SK-N-SH (cell line): Measurements from ENCODE around the gene KRTAP3-1. TPM values are rescaled to one million over a fixed set of nuclear protein-coding genes. Genes with fewer than 3 reads are reported as not detected.

Experiments
- CTCF ChIA-PET: fragments of 300-600, 350-600 bp; formaldehyde crosslinking; extraction: SDS; loops from one replicate; lab custom pipeline; 2021; lab: Yijun Ruan, JAX
- POLR2A ChIA-PET: fragments of 350-600 bp; sonication (Branson Sonifier 250); formaldehyde crosslinking; extraction: SDS; loops from one replicate; lab custom pipeline; 2020; ENCODE audit warnings: antibody characterized with exemption, inconsistent platforms; lab: Yijun Ruan, JAX
- DNase-seq: peaks from one replicate; pipeline ENCODE4 v3.0.0; 2012
- H2AFZ ChIP-seq: fragments of 200-600 bp; sonication (generic); 2 replicates; pipeline ENCODE4 v1.8.1; 2016; ENCODE audit warnings: antibody characterized with exemption, mild to moderate bottlenecking, low read depth
- H3F3A ChIP-seq: fragments of 200-600 bp; sonication (generic); replicated peaks from 2 replicates; pipeline ENCODE3; 2016; ENCODE audit warnings: antibody characterized with exemption, mild to moderate bottlenecking; ENCODE audit not compliant: insufficient read depth
- H3K27ac ChIP-seq, 2 experiments: fragments of 200-500 bp in 1 of 2; fragments of 200-600 bp in 1 of 2; sonication (Bioruptor generic) in 1 of 2; sonication (generic), shearing (Covaris generic) in 1 of 2; 2 replicates each; pipeline versions ENCODE4 v1.5.1 to v1.6.1; 2014 to 2016; ENCODE audit warnings: low read depth in 2 of 2, inconsistent platforms in 1 of 2, low read length in 1 of 2, mild to moderate bottlenecking in 1 of 2, mixed read lengths in 1 of 2
- H3K27me3 ChIP-seq: fragments of 200-600 bp; sonication (generic), shearing (Covaris generic); 2 replicates; pipeline ENCODE4 v1.6.1; 2016; ENCODE audit warnings: mixed run types; ENCODE audit not compliant: insufficient read depth
- H3K36me3 ChIP-seq, 2 experiments: fragments of 200-500 bp in 1 of 2; fragments of 200-600 bp in 1 of 2; sonication (Bioruptor generic) in 1 of 2; sonication (generic) in 1 of 2; replicated peaks in 1 of 2; 2 replicates each; pipeline versions ENCODE3 to v1.5.1; 2014 to 2016; ENCODE audit warnings: low read length in 1 of 2, mild to moderate bottlenecking in 1 of 2; ENCODE audit not compliant: insufficient read depth in 2 of 2, control insufficient read depth in 1 of 2
- H3K4me1 ChIP-seq, 2 experiments: fragments of 200-500 bp in 1 of 2; fragments of 200-600 bp in 1 of 2; sonication (Bioruptor generic) in 1 of 2; sonication (generic), shearing (Covaris generic) in 1 of 2; 2 replicates each; pipeline versions ENCODE4 v1.5.1 to v1.6.1; 2014 to 2016; ENCODE audit warnings: low read depth in 1 of 2, low read length in 1 of 2, mixed run types in 1 of 2; ENCODE audit not compliant: insufficient read depth in 2 of 2, control insufficient read depth in 1 of 2
- H3K4me2 ChIP-seq: fragments of 200-600 bp; sonication (generic), shearing (Covaris generic); 2 replicates; pipeline ENCODE4 v1.6.1; 2017; ENCODE audit warnings: mixed run types
- H3K4me3 ChIP-seq, 2 experiments: fragments of 200-500 bp in 1 of 2; fragments of 200-600 bp in 1 of 2; sonication (Bioruptor generic) in 1 of 2; sonication (generic), shearing (Covaris generic) in 1 of 2; 2 replicates each; pipeline versions ENCODE4 v1.5.1 to v1.8.1; 2014 to 2016; ENCODE audit warnings: low read depth in 2 of 2, inconsistent platforms in 1 of 2, low read length in 1 of 2, mild to moderate bottlenecking in 1 of 2, mixed read lengths in 1 of 2, moderate library complexity in 1 of 2
- H3K79me2 ChIP-seq: fragments of 200-600 bp; sonication (generic); 2 replicates; pipeline ENCODE4 v1.8.1; 2017; ENCODE audit warnings: mild to moderate bottlenecking; ENCODE audit not compliant: insufficient read depth
- H3K9ac ChIP-seq: fragments of 200-600 bp; sonication (generic); 2 replicates; pipeline ENCODE4 v1.6.1; 2017; ENCODE audit warnings: mixed run types
- H3K9me2 ChIP-seq: fragments of 200-600 bp; sonication (generic); 2 replicates; pipeline ENCODE4 v1.6.1; 2017; ENCODE audit warnings: mixed run types
- H3K9me3 ChIP-seq: fragments of 200-600 bp; sonication (generic); 2 replicates; pipeline ENCODE4 v1.6.1; 2017; ENCODE audit warnings: mixed run types, mild to moderate bottlenecking, moderate library complexity
- H4K20me1 ChIP-seq: fragments of 200-600 bp; sonication (generic); 2 replicates; pipeline ENCODE4 v1.6.1; 2017; ENCODE audit warnings: mild to moderate bottlenecking, mixed run types; ENCODE audit not compliant: insufficient read depth
- CTCF ChIP-seq: fragments of 200-600 bp; sonication (generic); IDR thresholded peaks from 2 replicates; pipeline ENCODE4 v1.6.1; 2017; ENCODE audit warnings: antibody characterized with exemption, mild to moderate bottlenecking, moderate library complexity
- ELF1 ChIP-seq: IDR thresholded peaks from 2 replicates; pipeline ENCODE4 v1.4.0; 2012
- FOSL2 ChIP-seq: IDR thresholded peaks from 2 replicates; pipeline ENCODE4 v1.4.0; 2012; ENCODE audit warnings: low read depth, mild to moderate bottlenecking, moderate library complexity, borderline replicate concordance
- FOXJ3 ChIP-seq: sonication (generic); formaldehyde crosslinking; IDR thresholded peaks from 2 replicates; pipeline ENCODE4 v1.5.1; 2020; ENCODE audit warnings: mild to moderate bottlenecking, missing genetic modification reagents
- GABPA ChIP-seq: IDR thresholded peaks from 2 replicates; pipeline ENCODE4 v1.4.0; 2012; ENCODE audit warnings: low read depth, mild to moderate bottlenecking
- GATA2 ChIP-seq: sonication (generic); formaldehyde crosslinking; IDR thresholded peaks from 2 replicates; pipeline ENCODE4 v1.5.0; 2020; ENCODE audit warnings: mild to moderate bottlenecking, missing genetic modification reagents
- IRF3 ChIP-seq: fragments of 150-350 bp; IDR thresholded peaks from 2 replicates; pipeline ENCODE4 v1.6.1; 2016; ENCODE audit warnings: mild to moderate bottlenecking, low read depth, low read length
- JUND ChIP-seq: IDR thresholded peaks from 2 replicates; pipeline ENCODE4 v1.4.0; 2012
- MXI1 ChIP-seq: IDR thresholded peaks from 2 replicates; pipeline ENCODE4 v1.6.1; 2012; ENCODE audit warnings: mild to moderate bottlenecking, low read depth, low read length, improper control_type of control experiment
- NFIC ChIP-seq: IDR thresholded peaks from 2 replicates; pipeline ENCODE4 v1.4.0; 2012; ENCODE audit warnings: borderline replicate concordance
- POLR2AphosphoS5 ChIP-seq: IDR thresholded peaks from 2 replicates; pipeline ENCODE4 v1.6.1; 2012; ENCODE audit warnings: low read depth, low read length
- RAD21 ChIP-seq: IDR thresholded peaks from 2 replicates; pipeline ENCODE4 v1.6.1; 2012; ENCODE audit warnings: mild to moderate bottlenecking, low read length
- RCOR1 ChIP-seq: fragments of 150-350 bp; IDR thresholded peaks from 2 replicates; pipeline ENCODE4 v1.6.1; 2017; ENCODE audit warnings: antibody characterized with exemption, low read length
- REST ChIP-seq: IDR thresholded peaks from 2 replicates; pipeline ENCODE4 v1.6.1; 2012; ENCODE audit warnings: mild to moderate bottlenecking, low read depth, low read length, moderate library complexity
- RFX5 ChIP-seq: IDR thresholded peaks from 2 replicates; pipeline ENCODE4 v1.6.1; 2012; ENCODE audit warnings: mild to moderate bottlenecking, improper control_type of control experiment, low read length
- SIN3A ChIP-seq: IDR thresholded peaks from 2 replicates; pipeline ENCODE4 v1.6.1; 2012; ENCODE audit warnings: low read depth, mild to moderate bottlenecking, low read length, moderate library complexity, borderline replicate concordance
- SMC3 ChIP-seq: IDR thresholded peaks from 2 replicates; pipeline ENCODE4 v1.6.1; 2012; ENCODE audit warnings: low read depth, low read length, improper control_type of control experiment
- TAF1 ChIP-seq: IDR thresholded peaks from 2 replicates; pipeline ENCODE4 v1.6.1; 2012; ENCODE audit warnings: low read depth, mild to moderate bottlenecking, low read length, moderate library complexity, borderline replicate concordance
- WGBS: methylation state at CpG from one replicate; pipeline ENCODE4 v1.1.6; 2017; ENCODE audit warnings: low lambda C conversion rate; 5-methylcytosine and 5-hydroxymethylcytosine counted together
- polyA plus RNA-seq, 3 experiments: library from polyadenylated mRNA; depleted of rRNA; stranded (reverse); fragments of >200 nt; gene quantifications; 2 replicates each; pipeline ENCODE4 v1.2.3, GENCODE V29; 2012
- TF ChIP-seq, protein P1 (sequence below): fragments of 150-350 bp; IDR thresholded peaks from 2 replicates; pipeline ENCODE4 v1.6.1; 2017; ENCODE audit warnings: antibody characterized with exemption, low read length, low read depth, borderline replicate concordance

Gene KRTAP3-1
- polyA plus RNA-seq, 1 of the 3 experiments (the other 2 are of a cell fraction): not detected

DNA sequence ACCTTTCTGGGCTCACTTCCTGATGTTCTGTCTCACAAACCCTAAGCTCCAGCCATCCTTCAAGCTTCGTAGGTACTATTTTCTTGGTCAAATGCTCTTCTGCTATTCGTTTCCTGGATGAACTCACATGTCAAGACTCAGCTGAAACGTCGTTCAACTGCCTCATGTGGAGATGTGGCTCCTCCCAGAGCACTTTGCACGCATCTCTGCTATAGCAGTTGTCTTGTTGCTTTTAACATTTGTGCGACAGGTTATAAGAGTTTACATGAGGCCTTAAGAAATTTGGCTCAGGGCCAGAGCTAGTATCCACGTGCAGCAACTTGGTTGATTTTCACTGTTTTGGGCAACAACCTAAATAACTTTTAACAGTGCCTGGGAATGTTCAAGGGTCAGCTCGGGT is 22.0 kb downstream of the KRTAP3-1 start:
- Histone ChIP-seq H3F3A (no peaks in the 10 kb centered on the region), H2AFZ (no peak overlapping the region), H3K27me3 (peaks cover 41% of the 10 kb centered on the region), H3K9me2 (no peaks in the 10 kb centered on the region; the same call in 1 of the 2 replicates), H3K27ac (no peak overlapping the region), H3K4me1 (no peaks in the 10 kb centered on the region), H3K4me2 (no peak overlapping the region), H3K9me3 (no peaks in the 10 kb centered on the region), H3K9ac (no peak overlapping the region), H3K4me3 (no peak overlapping the region), H3K79me2 (no peaks in the 10 kb centered on the region), H3K36me3 (no peaks in the 10 kb centered on the region), H4K20me1 (no peaks in the 10 kb centered on the region)
- POLR2A ChIA-PET: no interaction called here
- CTCF ChIA-PET: interaction anchor here (1.2 kb wide), 1 partner anchor 23 kb away, joined by 3 read pairs; no protein-coding TSS in a partner anchor
- 26% methylated on average over 8 of the region's 8 CpGs for WGBS
- DNase-seq: no peak
- no peak for TF ChIP-seq RFX5
- TF ChIP-seq SIN3A: no peak
- TF ChIP-seq RAD21: no peak
- TF ChIP-seq MXI1: no peak
- TF ChIP-seq SMC3: no peak
- no peak for TF ChIP-seq NFIC
- no peak for TF ChIP-seq GABPA
- no peak for TF ChIP-seq CTCF
- no peak for TF ChIP-seq FOSL2
- TF ChIP-seq REST: no peak
- no peak for TF ChIP-seq ELF1
- TF ChIP-seq RCOR1: no peak
- TF ChIP-seq TAF1: no peak
- no peak for TF ChIP-seq GATA2 (CRISPR knock-in tag)
- TF ChIP-seq, protein P1, sequence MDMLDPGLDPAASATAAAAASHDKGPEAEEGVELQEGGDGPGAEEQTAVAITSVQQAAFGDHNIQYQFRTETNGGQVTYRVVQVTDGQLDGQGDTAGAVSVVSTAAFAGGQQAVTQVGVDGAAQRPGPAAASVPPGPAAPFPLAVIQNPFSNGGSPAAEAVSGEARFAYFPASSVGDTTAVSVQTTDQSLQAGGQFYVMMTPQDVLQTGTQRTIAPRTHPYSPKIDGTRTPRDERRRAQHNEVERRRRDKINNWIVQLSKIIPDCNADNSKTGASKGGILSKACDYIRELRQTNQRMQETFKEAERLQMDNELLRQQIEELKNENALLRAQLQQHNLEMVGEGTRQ: no peak
- no peak for TF ChIP-seq FOXJ3 (CRISPR knock-in tag)
- TF ChIP-seq JUND: no peak
- no peak for TF ChIP-seq IRF3
- TF ChIP-seq POLR2AphosphoS5: no peak
